Upper lobe of right lung (tissue), 1 donor: ENCODE data around the gene ARMH3. TPM values are rescaled to one million over a fixed set of nuclear protein-coding genes. Genes with fewer than 3 reads are reported as not detected.

ENCODE experiments used
- ATAC-seq: fragments of 200-7000 bp; cut with Tn5 transposase; one replicate; pipeline ENCODE4 v1.9.1; 2020; ENCODE audit warnings: mild to moderate bottlenecking, moderate library complexity
- DNase-seq: peaks from one replicate; pipeline ENCODE4 v3.0.0-alpha.2; 2020
- H3K27ac ChIP-seq: fragments of 200-600 bp; one replicate; pipeline ENCODE4 v1.8.0; 2022
- H3K27me3 ChIP-seq: fragments of 200-600 bp; one replicate; pipeline ENCODE4 v1.8.0; 2022; ENCODE audit warnings: mild to moderate bottlenecking
- H3K36me3 ChIP-seq: fragments of 200-600 bp; one replicate; pipeline ENCODE4 v1.8.0; 2022
- H3K4me1 ChIP-seq: fragments of 200-600 bp; one replicate; pipeline ENCODE4 v1.8.0; 2022
- H3K4me3 ChIP-seq: fragments of 200-600 bp; one replicate; pipeline ENCODE4 v1.8.0; 2022; ENCODE audit warnings: mild to moderate bottlenecking
- H3K9me3 ChIP-seq: fragments of 200-600 bp; one replicate; pipeline ENCODE4 v1.8.0; 2022
- intact Hi-C: fragments of 100-400 bp; cut with DNase I; formaldehyde crosslinking; loops from one replicate; pipeline ENCODE4 v1.11.0; 2022
- total RNA-seq: library from RNA; stranded (reverse); fragmentation: NEBNext Ultra II Directional; extraction: Animal tissue kit (Norgen Biotek cat#: 25700); gene quantifications from one replicate; pipeline ENCODE4 v1.2.1, GENCODE V29; 2021
- TF ChIP-seq, protein P1 (sequence below): fragments of 200-600 bp; IDR thresholded peaks from one replicate; pipeline ENCODE4 v1.8.0; 2022; ENCODE audit warnings: antibody characterized with exemption
- donor health status: DM: no; HTN: yes; CAD: no; lungs with severe emphysema.

ARMH3 gene
- total RNA-seq, 1 donor from 2014 or later = 37.2 TPM

DNA sequence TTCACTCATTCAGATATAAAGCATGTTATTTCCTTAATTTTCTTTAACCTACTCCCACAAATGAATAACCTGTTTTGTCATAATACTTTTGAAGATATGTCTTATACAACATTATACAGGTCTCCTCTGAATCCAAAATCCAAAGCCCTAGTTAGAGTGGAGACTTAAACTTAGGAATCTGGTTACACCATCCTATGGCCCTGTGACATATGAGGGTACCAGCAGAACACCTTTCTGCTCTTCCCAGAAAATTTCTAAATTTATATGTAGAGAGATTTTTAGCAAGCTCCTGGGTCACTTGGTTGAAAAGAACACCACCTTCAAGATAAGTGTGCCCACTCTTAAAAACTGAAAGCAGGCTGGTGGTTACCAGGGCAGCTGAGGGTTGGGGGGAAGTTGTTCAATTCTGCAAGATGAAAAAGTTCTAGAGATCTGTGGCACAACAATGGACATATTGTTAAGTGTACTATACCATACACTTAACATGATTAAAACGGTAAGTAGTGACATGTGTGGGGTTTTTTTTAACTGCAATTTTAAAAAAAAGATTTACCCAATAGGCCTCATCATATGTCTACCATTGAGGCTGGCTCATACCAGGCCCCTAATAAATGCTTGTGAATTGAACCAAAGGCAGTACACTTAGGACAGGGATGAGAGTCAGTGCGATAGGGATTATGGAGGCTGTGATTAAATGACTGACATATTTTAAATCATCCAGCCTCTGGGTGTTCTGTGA is 174.8 kb downstream of the ARMH3 start:
- Histone ChIP-seq H3K36me3 (peaks cover 5% of the 10 kb centered on the region), H3K4me3 (no peak overlapping the region), H3K27ac (no peak overlapping the region), H3K4me1 (no peaks in the 10 kb centered on the region), H3K27me3 (no peaks in the 10 kb centered on the region), H3K9me3 (no peaks in the 10 kb centered on the region)
- TF ChIP-seq, protein P1, sequence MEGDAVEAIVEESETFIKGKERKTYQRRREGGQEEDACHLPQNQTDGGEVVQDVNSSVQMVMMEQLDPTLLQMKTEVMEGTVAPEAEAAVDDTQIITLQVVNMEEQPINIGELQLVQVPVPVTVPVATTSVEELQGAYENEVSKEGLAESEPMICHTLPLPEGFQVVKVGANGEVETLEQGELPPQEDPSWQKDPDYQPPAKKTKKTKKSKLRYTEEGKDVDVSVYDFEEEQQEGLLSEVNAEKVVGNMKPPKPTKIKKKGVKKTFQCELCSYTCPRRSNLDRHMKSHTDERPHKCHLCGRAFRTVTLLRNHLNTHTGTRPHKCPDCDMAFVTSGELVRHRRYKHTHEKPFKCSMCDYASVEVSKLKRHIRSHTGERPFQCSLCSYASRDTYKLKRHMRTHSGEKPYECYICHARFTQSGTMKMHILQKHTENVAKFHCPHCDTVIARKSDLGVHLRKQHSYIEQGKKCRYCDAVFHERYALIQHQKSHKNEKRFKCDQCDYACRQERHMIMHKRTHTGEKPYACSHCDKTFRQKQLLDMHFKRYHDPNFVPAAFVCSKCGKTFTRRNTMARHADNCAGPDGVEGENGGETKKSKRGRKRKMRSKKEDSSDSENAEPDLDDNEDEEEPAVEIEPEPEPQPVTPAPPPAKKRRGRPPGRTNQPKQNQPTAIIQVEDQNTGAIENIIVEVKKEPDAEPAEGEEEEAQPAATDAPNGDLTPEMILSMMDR = no peak
- ATAC-seq (no peak), DNase-seq (no peak)
- intact Hi-C loops = no loop called here

DNA sequence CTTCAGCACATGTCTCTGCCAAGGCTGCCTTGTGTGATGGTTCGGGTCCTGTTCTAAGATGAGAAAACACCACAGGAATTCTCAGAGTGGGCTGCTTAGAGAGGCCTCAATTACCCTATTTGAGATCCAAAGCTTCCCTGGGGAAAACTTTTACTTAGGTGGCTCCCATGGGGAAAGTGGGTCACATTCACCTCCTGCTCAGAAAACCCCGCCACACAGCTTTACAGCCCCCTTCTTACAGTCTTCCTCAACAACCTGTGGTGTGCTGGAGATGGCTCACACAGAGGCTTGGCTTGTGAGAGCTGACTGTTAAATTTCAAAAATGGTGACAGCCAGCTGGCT is 175.8 kb downstream of the ARMH3 start:
- Histone ChIP-seq H3K4me3 (no peak overlapping the region), H3K36me3 (peaks cover 4% of the 10 kb centered on the region), H3K27ac (no peak overlapping the region), H3K9me3 (no peaks in the 10 kb centered on the region), H3K27me3 (no peaks in the 10 kb centered on the region), H3K4me1 (no peaks in the 10 kb centered on the region)
- DNase-seq (no peak), ATAC-seq (no peak)
- TF ChIP-seq, protein P1 = no peak
- intact Hi-C loops = no loop called here

DNA sequence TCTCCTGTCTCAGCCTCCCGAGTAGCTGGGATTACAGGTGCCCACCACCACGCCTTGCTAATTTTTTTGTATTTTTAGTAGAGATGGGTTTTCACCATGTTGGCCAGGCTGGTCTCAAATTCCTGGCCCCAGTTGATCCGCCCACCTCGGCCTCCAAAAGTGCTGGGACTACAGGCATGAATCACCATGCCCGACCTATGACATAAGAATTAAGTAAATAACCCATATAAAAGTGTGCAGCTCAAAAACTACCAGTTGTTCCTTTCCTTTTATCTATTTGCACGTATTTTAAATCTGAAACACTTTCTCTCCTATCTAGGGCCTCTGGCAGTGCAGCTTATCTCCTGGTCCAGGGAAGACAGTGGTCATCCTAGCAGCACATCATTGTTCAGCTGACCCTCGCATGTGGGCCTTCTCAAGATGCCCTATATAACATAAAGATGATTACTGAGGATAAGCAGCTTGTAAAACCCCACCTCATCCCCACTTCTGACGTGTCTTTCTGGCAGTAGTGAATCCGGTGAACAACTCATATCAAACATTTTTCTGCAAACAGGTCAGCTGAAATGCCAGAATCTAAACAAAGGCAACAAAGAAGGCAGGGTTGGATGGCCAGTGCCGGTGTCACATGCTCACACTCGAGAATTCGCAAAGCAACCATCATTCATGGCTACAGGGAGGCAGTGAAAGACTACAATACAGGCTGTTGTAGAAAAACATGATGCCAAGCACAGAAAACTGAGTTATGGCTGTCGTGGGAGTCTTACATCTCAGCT is 176.3 kb downstream of the ARMH3 start:
- no peak overlapping the region for H3K4me3 ChIP-seq
- intact Hi-C loops = no loop called here
- TF ChIP-seq, protein P1 = no peak
- H3K27ac ChIP-seq = no peak overlapping the region
- H3K36me3 ChIP-seq = no peaks in the 10 kb centered on the region
- H3K9me3 ChIP-seq = no peaks in the 10 kb centered on the region
- ATAC-seq (no peak), DNase-seq (no peak)
- no peaks in the 10 kb centered on the region for H3K27me3 ChIP-seq
- H3K4me1 ChIP-seq = no peaks in the 10 kb centered on the region

DNA sequence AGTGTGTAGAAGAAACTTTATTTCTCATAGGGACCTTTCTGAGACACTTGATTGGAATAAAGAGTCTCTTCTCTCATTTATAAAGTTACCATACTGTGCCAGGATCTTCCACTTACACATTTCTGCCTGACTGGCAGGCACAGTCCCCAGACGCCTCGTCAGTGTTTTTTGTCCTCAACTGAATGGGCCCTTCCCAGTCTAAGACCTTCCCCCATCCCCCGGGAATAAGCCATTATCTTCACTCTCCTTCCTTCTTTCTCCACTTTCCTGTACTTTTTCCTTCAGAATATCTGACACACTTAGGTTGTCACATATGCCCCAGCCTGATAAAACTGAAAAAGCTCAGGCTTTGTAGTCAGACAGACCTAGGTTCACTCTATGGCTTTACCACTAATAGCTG is 177.1 kb downstream of the ARMH3 start:
- Histone ChIP-seq H3K27me3 (no peaks in the 10 kb centered on the region), H3K27ac (no peak overlapping the region), H3K4me3 (no peak overlapping the region), H3K36me3 (no peaks in the 10 kb centered on the region), H3K4me1 (no peaks in the 10 kb centered on the region), H3K9me3 (no peaks in the 10 kb centered on the region)
- ATAC-seq (no peak), DNase-seq (no peak)
- TF ChIP-seq, protein P1 = no peak
- intact Hi-C loops = no loop called here

DNA sequence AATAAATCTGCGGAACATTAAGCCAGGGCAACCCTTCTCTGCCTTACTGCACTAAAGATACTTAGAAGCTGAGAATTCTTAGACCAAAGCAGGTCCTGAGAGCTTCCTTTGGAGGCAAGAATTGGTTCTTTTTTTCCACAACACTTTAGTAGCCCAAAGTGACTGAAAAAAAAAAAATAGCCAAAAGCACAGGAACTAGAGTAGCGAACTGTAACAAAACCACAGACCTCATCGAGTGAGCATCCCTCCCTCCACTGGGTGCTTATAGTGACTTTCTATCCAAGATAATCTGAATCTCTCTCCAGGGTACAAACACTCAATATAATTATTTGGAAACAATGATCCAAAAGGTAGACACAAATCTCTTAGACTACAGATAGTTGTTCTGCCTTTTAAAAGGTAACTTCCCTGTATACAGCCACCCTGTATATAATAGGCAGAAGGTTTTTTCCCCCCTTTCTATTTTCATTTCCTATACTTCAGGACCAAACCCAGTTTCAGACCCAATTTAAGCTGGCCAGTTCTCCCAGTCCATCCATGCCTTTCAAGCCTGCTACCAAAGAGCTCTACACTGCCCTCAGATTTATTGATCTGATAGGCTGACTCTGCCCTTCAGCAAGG is 180.8 kb downstream of the ARMH3 start:
- TF ChIP-seq, protein P1 = no peak
- DNase-seq (no peak), ATAC-seq (no peak)
- no peaks in the 10 kb centered on the region for H3K9me3 ChIP-seq
- H3K4me1 ChIP-seq = no peaks in the 10 kb centered on the region
- no peaks in the 10 kb centered on the region for H3K27me3 ChIP-seq
- no peak overlapping the region for H3K27ac ChIP-seq
- H3K4me3 ChIP-seq = no peak overlapping the region
- no peaks in the 10 kb centered on the region for H3K36me3 ChIP-seq
- intact Hi-C loops = no loop called here
